ENCODE data around the gene NTNG1.
"Not testable (repeated sequence)": the region's sequence is repeated elsewhere in the genome, so short reads cannot be mapped to it uniquely, and the experiment has no call there.

Gene NTNG1

GRCh38 chr1:107140703-107141490 lies at the start of gene NTNG1:
NTNG1 (plus strand) TSS chr1:107141039.
- DNase-seq (ENCODE audit: low spot score) = no peak

GRCh38 chr1:107091418-107091817 lies 49.4 kb upstream of the NTNG1 start:
- DNase-seq (ENCODE audit: low spot score) = no peak

- not testable (repeated sequence) for DNase-seq (ENCODE audit: low spot score)
Measured at GRCh38 chr1:107093395-107093794, 47.4 kb upstream of the NTNG1 start.

GRCh38 chr1:107095647-107096046 lies 45.2 kb upstream of the NTNG1 start:
- DNase-seq (ENCODE audit: low spot score) = no peak

- DNase-seq (ENCODE audit: low spot score) = no peak
Measured at GRCh38 chr1:107096690-107097089, 44.1 kb upstream of the NTNG1 start.

GRCh38 chr1:107098961-107099360 lies 41.9 kb upstream of the NTNG1 start:
- DNase-seq (ENCODE audit: low spot score) = no peak

GRCh38 chr1:107100331-107100984 lies 40.4 kb upstream of the NTNG1 start:
- no peak for DNase-seq (ENCODE audit: low spot score)

- no peak for DNase-seq (ENCODE audit: low spot score)
Measured at GRCh38 chr1:107105914-107106313, 34.9 kb upstream of the NTNG1 start.

GRCh38 chr1:107110326-107110725 lies 30.5 kb upstream of the NTNG1 start:
- DNase-seq (ENCODE audit: low spot score) = no peak

- no peak for DNase-seq (ENCODE audit: low spot score)
Measured at GRCh38 chr1:107116306-107116790, 24.5 kb upstream of the NTNG1 start.

- no peak for DNase-seq (ENCODE audit: low spot score)
Measured at GRCh38 chr1:107122225-107122624, 18.6 kb upstream of the NTNG1 start.

- no peak for DNase-seq (ENCODE audit: low spot score)
Measured at GRCh38 chr1:107123741-107124140, 17.1 kb upstream of the NTNG1 start.

- DNase-seq (ENCODE audit: low spot score) = no peak
Measured at GRCh38 chr1:107124694-107125093, 16.1 kb upstream of the NTNG1 start.

- DNase-seq (ENCODE audit: low spot score) = no peak
Measured at GRCh38 chr1:107132195-107132594, 8.6 kb upstream of the NTNG1 start.

GRCh38 chr1:107132780-107133179 lies 8.1 kb upstream of the NTNG1 start:
- no peak for DNase-seq (ENCODE audit: low spot score)

- no peak for DNase-seq (ENCODE audit: low spot score)
Measured at GRCh38 chr1:107135463-107135862, 5.4 kb upstream of the NTNG1 start.

- DNase-seq (ENCODE audit: low spot score) = no peak
Measured at GRCh38 chr1:107138166-107138565, 2.7 kb upstream of the NTNG1 start.

GRCh38 chr1:107138767-107139445 lies 1.9 kb upstream of the NTNG1 start:
- DNase-seq (ENCODE audit: low spot score) = no peak

- DNase-seq (ENCODE audit: low spot score) = no peak
Measured at GRCh38 chr1:107139833-107140702, 771 bp upstream of the NTNG1 start.

GRCh38 chr1:107141491-107142126 lies 770 bp downstream of the NTNG1 start:
- DNase-seq (ENCODE audit: low spot score) = no peak

GRCh38 chr1:107142140-107142542 lies 1.3 kb downstream of the NTNG1 start:
- DNase-seq (ENCODE audit: low spot score) = no peak

Data from hematopoietic multipotent progenitor cell treated with erythropoietin and hydrocortisone succinate and interleukin-3 and kit ligand, for 17 days (in vitro differentiated cells).